Activated CD8-positive, alpha-beta T cell treated with anti-CD3 and anti-CD28 coated beads, Interleukin-2, amount 10 ng/mL, durations not matched to agents 7 days and 5 days (primary cell): ENCODE data around the gene RBM10. TPM values are rescaled to one million over a fixed set of nuclear protein-coding genes. Genes with fewer than 3 reads are reported as not detected.
A peak's percentile ranks its signal among the peaks of the same experiment; 100 is the strongest.
"Not testable (repeated sequence)": the region's sequence is repeated elsewhere in the genome, so short reads cannot be mapped to it uniquely, and the experiment has no call there.

ENCODE experiments used
- ATAC-seq: fragments of 150-1000 bp; cut with Tn5 transposase; one replicate; pipeline ENCODE4 v1.10.0; 2021; ENCODE audit warnings: moderate library complexity
- CTCF ChIA-PET: fragments of 350-600 bp; sonication (Branson Sonifier 250); formaldehyde crosslinking; loops from one replicate; lab custom pipeline; 2021; ENCODE audit warnings: antibody characterized with exemption; lab: Charles Lee
- POLR2A ChIA-PET: fragments of 350-600 bp; sonication (Branson Sonifier 250); formaldehyde crosslinking; loops from one replicate; lab custom pipeline; 2021; ENCODE audit warnings: antibody characterized with exemption; lab: Charles Lee
- DNase-seq: peaks from one replicate; pipeline ENCODE4 v3.0.0-alpha.2; 2020
- H3K27ac Mint-ChIP-seq: one replicate; pipeline ENCODE4 v1.8.0; 2021; ENCODE audit warnings: mild to moderate bottlenecking, mixed read lengths
- H3K27me3 Mint-ChIP-seq: one replicate; pipeline ENCODE4 v1.8.0; 2021; ENCODE audit warnings: low read depth, mixed read lengths
- H3K36me3 Mint-ChIP-seq: one replicate; pipeline ENCODE4 v1.8.0; 2021; ENCODE audit warnings: low read depth, mixed read lengths
- H3K4me1 Mint-ChIP-seq: one replicate; pipeline ENCODE4 v1.8.0; 2021; ENCODE audit warnings: low read depth, mixed read lengths
- H3K4me3 Mint-ChIP-seq: one replicate; pipeline ENCODE4 v1.8.0; 2021; ENCODE audit warnings: mild to moderate bottlenecking, mixed read lengths
- H3K9me3 Mint-ChIP-seq: one replicate; pipeline ENCODE4 v1.8.0; 2022; ENCODE audit warnings: mixed read lengths; ENCODE audit not compliant: insufficient read depth
- total RNA-seq, 2 experiments: library from RNA; stranded (reverse); gene quantifications; one replicate each; pipeline ENCODE4 v1.2.3, GENCODE V29; 2021

RBM10 gene
- total RNA-seq, 2 experiments from 2014 or later: 62.2 to 64.1 TPM

GRCh38 chrX:47133493-47133892 lies 11.5 kb upstream of the RBM10 start:
- H3K36me3 Mint-ChIP-seq: no peaks in the 10 kb centered on the region
- peaks cover 3% of the 10 kb centered on the region for H3K4me1 Mint-ChIP-seq
- no peaks in the 10 kb centered on the region for H3K9me3 Mint-ChIP-seq
- H3K4me3 Mint-ChIP-seq: no peak overlapping the region
- ChIA-PET POLR2A (interaction anchor here (3.1 kb wide), 1 partner anchor 11 kb away, joined by 12 read pairs; the partner anchor contains the start of genes NDUFB11 and RBM10), CTCF (no interaction called here)
- DNase-seq: no peak
- ATAC-seq: no peak
- no peak overlapping the region for H3K27ac Mint-ChIP-seq
- H3K27me3 Mint-ChIP-seq: no peaks in the 10 kb centered on the region

GRCh38 chrX:47135650-47136049 lies 9.4 kb upstream of the RBM10 start:
- DNase-seq, H3K4me1 Mint-ChIP-seq, H3K4me3 Mint-ChIP-seq, H3K9me3 Mint-ChIP-seq, H3K27me3 Mint-ChIP-seq, H3K27ac Mint-ChIP-seq, ATAC-seq, H3K36me3 Mint-ChIP-seq: not testable (repeated sequence)
- CTCF ChIA-PET: interaction anchor here (1.1 kb wide), 1 partner anchor 9 kb away, joined by 3 read pairs; the partner anchor contains the start of gene NDUFB11
- POLR2A ChIA-PET: interaction anchor here (3.1 kb wide), 1 partner anchor 9 kb away, joined by 12 read pairs; the partner anchor contains the start of genes NDUFB11 and RBM10

- H3K27me3 Mint-ChIP-seq: no peaks in the 10 kb centered on the region
- peaks cover 14% of the 10 kb centered on the region for H3K4me1 Mint-ChIP-seq
- CTCF ChIA-PET: no interaction called here
- no peak overlapping the region for H3K4me3 Mint-ChIP-seq
- POLR2A ChIA-PET: no interaction called here
- DNase-seq (no peak), ATAC-seq (no peak)
- no peaks in the 10 kb centered on the region for H3K9me3 Mint-ChIP-seq
- no peak overlapping the region for H3K27ac Mint-ChIP-seq
- peaks cover 21% of the 10 kb centered on the region for H3K36me3 Mint-ChIP-seq
These were observed 6.8 kb upstream of the RBM10 start for GRCh38 chrX:47138171-47138570.

- no peak for ATAC-seq
- H3K27ac Mint-ChIP-seq: peak overlapping the region; percentile 99
- H3K9me3 Mint-ChIP-seq: no peaks in the 10 kb centered on the region
- no peaks in the 10 kb centered on the region for H3K27me3 Mint-ChIP-seq
- CTCF ChIA-PET: interaction anchor here (0.6 to 1.4 kb wide), 5 partner anchors 9 to 54 kb away, joined by 3 to 8 read pairs (median 4); no protein-coding TSS in a partner anchor
- peaks cover 42% of the 10 kb centered on the region for H3K36me3 Mint-ChIP-seq
- DNase-seq: peak; percentile 45
- H3K4me3 Mint-ChIP-seq: peak overlapping the region; percentile 98
- POLR2A ChIA-PET: interaction anchor here (0.5 to 3.1 kb wide), 13 partner anchors 9 to 515 kb away, joined by 3 to 15 read pairs (median 4); partner anchors contain the start of genes CDK16 and USP11
- peaks cover 30% of the 10 kb centered on the region for H3K4me1 Mint-ChIP-seq
These were observed 961 bp upstream of the RBM10 start for GRCh38 chrX:47143894-47144625.

- Mint-ChIP-seq H3K27ac (peak overlapping the region; percentile 99), H3K4me3 (peak overlapping the region; percentile 98), H3K27me3 (no peaks in the 10 kb centered on the region), H3K9me3 (no peaks in the 10 kb centered on the region), H3K4me1 (peaks cover 33% of the 10 kb centered on the region), H3K36me3 (peaks cover 40% of the 10 kb centered on the region)
- ATAC-seq: peak; percentile 37
- POLR2A ChIA-PET: interaction anchor here (1.0 to 3.1 kb wide), 12 partner anchors 11 to 1796 kb away, joined by 3 to 15 read pairs (median 4); partner anchors contain the start of genes CDK16 and RP2
- peak; percentile 21 for DNase-seq
- CTCF ChIA-PET: interaction anchor here (0.8 to 1.4 kb wide), 7 partner anchors 11 to 410 kb away, joined by 3 to 8 read pairs (median 3); no protein-coding TSS in a partner anchor
These were observed 537 bp downstream of the RBM10 start for GRCh38 chrX:47145395-47146120.

- H3K4me1 Mint-ChIP-seq: peaks cover 34% of the 10 kb centered on the region
- peaks cover 40% of the 10 kb centered on the region for H3K36me3 Mint-ChIP-seq
- DNase-seq: no peak
- no peaks in the 10 kb centered on the region for H3K9me3 Mint-ChIP-seq
- no peaks in the 10 kb centered on the region for H3K27me3 Mint-ChIP-seq
- peak overlapping the region; percentile 98 for H3K4me3 Mint-ChIP-seq
- POLR2A ChIA-PET: no interaction called here
- ATAC-seq: no peak
- CTCF ChIA-PET: no interaction called here
- H3K27ac Mint-ChIP-seq: peak overlapping the region; percentile 99
These were observed 1.3 kb downstream of the RBM10 start for GRCh38 chrX:47146121-47146935.

GRCh38 chrX:47146936-47147859 lies 2.2 kb downstream of the RBM10 start:
- peak overlapping the region; percentile 98 for H3K4me3 Mint-ChIP-seq
- no peak for ATAC-seq
- peaks cover 35% of the 10 kb centered on the region for H3K36me3 Mint-ChIP-seq
- ChIA-PET CTCF (no interaction called here), POLR2A (no interaction called here)
- peaks cover 29% of the 10 kb centered on the region for H3K4me1 Mint-ChIP-seq
- H3K27ac Mint-ChIP-seq: no peak overlapping the region
- no peak for DNase-seq
- H3K9me3 Mint-ChIP-seq: no peaks in the 10 kb centered on the region
- H3K27me3 Mint-ChIP-seq: no peaks in the 10 kb centered on the region

GRCh38 chrX:47148946-47149345 lies 3.9 kb downstream of the RBM10 start:
- no peaks in the 10 kb centered on the region for H3K9me3 Mint-ChIP-seq
- CTCF ChIA-PET: no interaction called here
- H3K4me3 Mint-ChIP-seq: no peak overlapping the region
- no peaks in the 10 kb centered on the region for H3K27me3 Mint-ChIP-seq
- POLR2A ChIA-PET: no interaction called here
- H3K27ac Mint-ChIP-seq: no peak overlapping the region
- peaks cover 24% of the 10 kb centered on the region for H3K36me3 Mint-ChIP-seq
- ATAC-seq (no peak), DNase-seq (no peak)
- peaks cover 16% of the 10 kb centered on the region for H3K4me1 Mint-ChIP-seq

GRCh38 chrX:47151435-47151834 lies 6.4 kb downstream of the RBM10 start:
- Mint-ChIP-seq H3K36me3 (peaks cover 23% of the 10 kb centered on the region), H3K4me1 (peaks cover 16% of the 10 kb centered on the region), H3K27me3 (no peaks in the 10 kb centered on the region), H3K9me3 (no peaks in the 10 kb centered on the region), H3K4me3 (no peak overlapping the region), H3K27ac (no peak overlapping the region)
- no peak for ATAC-seq
- ChIA-PET CTCF (no interaction called here), POLR2A (no interaction called here)
- DNase-seq: no peak

GRCh38 chrX:47156611-47157520 lies 11.8 kb downstream of the RBM10 start:
- H3K27me3 Mint-ChIP-seq: no peaks in the 10 kb centered on the region
- no peak for DNase-seq
- POLR2A ChIA-PET: interaction anchor here (0.6 kb wide), 2 partner anchors 67 to 1758 kb away, joined by 3 to 5 read pairs; no protein-coding TSS in a partner anchor
- H3K27ac Mint-ChIP-seq: no peak overlapping the region
- H3K36me3 Mint-ChIP-seq: peaks cover 29% of the 10 kb centered on the region
- no peak for ATAC-seq
- no peaks in the 10 kb centered on the region for H3K9me3 Mint-ChIP-seq
- no peak overlapping the region for H3K4me3 Mint-ChIP-seq
- H3K4me1 Mint-ChIP-seq: peaks cover 3% of the 10 kb centered on the region
- CTCF ChIA-PET: no interaction called here
